T-helper 9 cell (primary cell): ENCODE measurements around the gene SP140L.
"Not testable (repeated sequence)": the region's sequence is repeated elsewhere in the genome, so short reads cannot be mapped to it uniquely, and the experiment has no call there.

Experiments used
- DNase-seq: peaks from one replicate; pipeline ENCODE4 v3.0.0-alpha.2; 2020

SP140L gene

GRCh38 chr2:230324503-230324902 is 2.5 kb upstream of the SP140L start:
- no peak for DNase-seq

- DNase-seq: no peak
Measured at GRCh38 chr2:230325316-230326243, 1.4 kb upstream of the SP140L start.

DNA sequence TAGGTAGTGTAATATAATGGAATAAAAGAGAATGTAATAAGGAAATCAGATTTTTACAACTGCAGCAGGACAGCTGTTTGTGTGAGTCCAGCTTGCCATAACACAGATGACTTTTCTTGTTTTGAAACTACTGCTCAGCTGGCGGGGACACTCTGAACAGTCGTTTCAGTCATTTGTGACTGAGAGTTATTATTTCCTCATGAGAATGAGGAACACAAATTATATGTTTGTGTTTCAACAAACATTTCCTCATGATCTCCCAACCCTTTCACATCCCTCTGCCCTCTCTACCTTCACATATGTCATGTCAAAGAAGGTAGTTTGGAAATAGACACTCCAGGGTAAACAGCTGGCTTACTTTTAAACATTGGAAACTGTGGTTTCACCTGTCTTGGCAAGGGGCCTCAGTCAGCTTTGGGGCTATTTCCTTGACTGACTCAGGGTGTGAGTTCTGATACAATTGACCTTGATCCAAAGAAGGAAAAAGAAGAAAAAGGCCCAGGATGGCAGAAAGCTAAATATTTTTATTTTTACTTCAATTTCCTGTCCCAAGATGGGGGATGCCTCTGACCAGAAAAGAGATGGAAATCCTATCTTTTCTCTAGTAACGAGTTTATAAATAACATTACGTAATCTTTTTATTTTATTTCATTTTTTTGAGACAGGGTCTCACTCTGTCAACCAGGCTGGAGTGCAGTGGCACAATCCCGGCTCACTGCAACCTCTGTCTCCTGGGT is 593 bp downstream of the SP140L start:
- DNase-seq: no peak

DNA sequence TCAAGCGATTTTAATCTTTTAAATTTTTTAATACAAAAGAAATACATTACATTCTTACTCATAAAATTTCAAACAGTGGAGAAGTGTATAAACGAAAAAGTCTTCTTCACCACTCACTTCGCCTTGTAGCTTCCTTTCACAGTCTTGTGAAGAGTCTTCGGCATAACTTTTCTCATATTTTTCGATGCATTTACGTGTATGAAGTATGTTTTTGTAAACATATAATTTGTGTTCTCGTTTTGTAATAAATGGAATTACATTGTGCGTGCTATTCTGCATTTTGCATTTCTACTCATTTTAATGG is 1.1 kb downstream of the SP140L start:
- no peak for DNase-seq

DNA sequence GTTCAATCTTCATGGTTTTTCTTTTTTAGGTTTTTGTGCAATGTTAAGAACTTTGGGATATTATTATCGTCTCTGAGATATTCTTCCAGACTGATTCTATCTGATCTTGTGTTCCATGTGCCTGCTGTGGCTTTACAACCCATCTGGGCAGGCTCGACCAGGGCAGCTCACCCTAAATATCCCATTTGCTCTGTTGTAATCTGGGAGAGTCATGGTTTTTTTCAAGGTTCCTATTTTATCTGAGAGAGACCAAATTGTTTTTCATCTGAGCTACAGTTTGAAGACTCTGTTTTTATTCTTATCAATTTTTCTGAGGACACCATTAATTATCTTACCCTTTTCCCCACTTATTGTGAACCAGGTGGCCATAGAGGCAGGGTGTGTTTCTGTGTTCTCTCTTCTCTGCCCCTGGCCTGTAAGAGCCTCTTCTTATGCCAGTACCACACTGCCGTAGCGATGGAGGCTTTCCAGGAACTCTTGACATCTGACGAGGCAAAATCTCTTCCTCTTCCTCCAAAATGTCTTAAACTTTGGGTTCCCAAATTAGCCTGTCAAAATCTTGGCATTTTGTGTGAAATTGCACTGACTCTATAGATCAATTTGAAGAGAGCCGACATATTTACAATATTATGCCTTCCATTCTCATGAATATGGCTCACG is 3.1 kb downstream of the SP140L start:
- DNase-seq: no peak

GRCh38 chr2:230330725-230331124 is 3.7 kb downstream of the SP140L start:
- no peak for DNase-seq

GRCh38 chr2:230335461-230335863 is 8.5 kb downstream of the SP140L start:
- DNase-seq: no peak

DNA sequence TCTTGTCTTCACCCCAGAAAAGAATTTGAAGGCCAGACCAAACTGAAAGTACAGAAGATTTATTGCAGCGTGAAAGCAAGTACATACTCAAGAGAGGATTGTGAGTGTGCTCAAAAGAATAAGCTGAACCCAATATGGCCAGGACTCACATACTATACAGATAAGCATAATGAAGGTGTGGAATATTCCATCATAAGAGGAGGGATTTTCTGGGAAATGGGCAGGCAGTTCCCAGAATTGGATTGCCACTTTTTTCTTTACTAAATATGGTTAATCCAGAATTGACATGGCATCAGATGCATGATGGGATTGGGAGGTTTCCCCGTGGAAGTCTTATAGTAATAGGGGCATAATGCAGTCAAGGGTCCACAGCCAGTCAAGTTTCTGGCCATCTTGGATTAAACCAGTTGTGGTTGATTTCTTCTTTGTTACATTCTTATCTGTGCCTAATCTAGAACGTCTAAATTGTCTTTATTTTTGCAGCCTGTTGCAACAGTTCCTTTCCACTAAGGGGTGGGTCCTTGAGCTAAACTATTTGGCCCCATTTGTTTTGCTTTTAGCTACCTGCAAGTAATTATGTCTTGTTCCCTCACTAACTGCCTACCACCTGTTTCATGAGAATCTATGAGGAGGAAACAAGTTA is 9.0 kb downstream of the SP140L start:
- DNase-seq: no peak

- not testable (repeated sequence) for DNase-seq
Measured at GRCh38 chr2:230341936-230342528, 15.0 kb downstream of the SP140L start.

- not testable (repeated sequence) for DNase-seq
Measured at GRCh38 chr2:230343041-230343624, 16.1 kb downstream of the SP140L start.

DNA sequence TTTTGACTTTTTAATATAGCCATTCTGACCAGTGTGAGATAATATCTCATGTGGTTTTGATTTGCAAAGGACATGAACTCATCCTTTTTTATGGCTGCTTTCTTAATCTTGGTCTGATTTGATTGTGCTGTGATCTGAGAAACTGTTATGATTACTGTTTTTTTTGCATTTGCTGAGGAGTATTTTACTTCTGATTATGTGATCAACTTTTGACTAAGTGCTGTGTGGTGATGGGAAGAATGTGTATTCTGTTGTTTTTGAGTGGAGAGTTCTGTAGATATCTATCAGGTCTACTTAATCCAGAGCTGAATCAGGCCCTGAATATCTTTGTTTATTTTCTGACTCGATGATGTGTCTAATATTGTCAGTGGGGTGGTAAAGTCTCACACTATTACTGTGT is 16.8 kb downstream of the SP140L start:
- DNase-seq: no peak

DNA sequence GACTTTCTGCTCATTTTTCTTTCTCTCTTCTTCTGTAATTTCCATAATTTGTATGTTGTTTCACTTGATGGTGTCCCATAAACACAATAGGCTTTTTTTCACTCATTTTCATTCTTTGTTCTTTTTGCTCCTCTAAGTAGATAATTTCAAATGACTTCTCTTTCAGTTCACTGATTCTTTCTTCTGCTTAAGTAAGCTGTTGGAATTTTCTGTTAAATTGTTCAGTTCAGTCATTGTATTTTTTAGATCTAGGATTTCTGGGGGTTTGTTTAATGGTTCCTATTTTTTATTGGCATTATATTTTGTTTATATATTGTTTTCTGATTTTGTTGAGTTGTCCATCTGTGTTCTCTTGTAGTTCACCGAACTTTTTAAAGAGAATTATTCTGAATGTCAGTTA is 19.5 kb downstream of the SP140L start:
- DNase-seq: no peak

GRCh38 chr2:230346921-230347533 is 20.0 kb downstream of the SP140L start:
- no peak for DNase-seq

GRCh38 chr2:230347659-230348305 is 20.8 kb downstream of the SP140L start:
- no peak for DNase-seq

DNA sequence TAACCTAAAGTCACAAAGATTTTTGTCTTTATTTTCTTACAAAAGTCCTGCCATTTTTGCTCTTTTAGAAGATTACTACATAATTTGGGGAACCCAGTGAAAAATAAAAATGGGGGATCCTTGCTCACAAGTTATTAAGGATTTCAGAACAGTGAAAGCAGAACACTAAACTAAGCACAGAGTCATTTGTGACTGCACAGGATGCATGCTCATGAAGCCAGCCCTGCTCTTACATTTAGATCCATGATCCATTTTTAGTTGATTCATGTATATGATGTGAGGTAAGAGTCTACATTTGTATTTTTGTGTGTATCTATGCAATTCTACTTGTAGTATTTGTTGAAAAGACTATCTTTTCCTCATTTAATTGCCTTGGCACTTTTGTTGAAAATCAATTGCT is 21.8 kb downstream of the SP140L start:
- no peak for DNase-seq

DNA sequence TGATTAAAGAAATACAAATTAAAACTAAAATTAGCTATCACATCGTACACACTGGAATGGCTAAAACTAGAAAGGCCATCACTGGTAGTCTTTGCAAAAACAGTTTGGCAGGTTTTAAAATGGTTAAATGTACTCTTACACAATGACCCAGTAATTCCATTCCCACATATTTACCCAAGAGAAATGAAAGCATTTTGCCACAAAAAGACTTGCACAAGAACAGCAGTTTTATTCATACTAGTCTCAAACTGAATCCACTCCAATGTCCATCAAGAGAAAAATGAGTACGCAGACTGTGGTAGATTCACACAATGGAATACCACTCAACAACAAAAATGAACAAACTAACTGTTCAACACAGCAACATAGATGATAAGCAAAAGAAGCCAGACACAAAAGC is 29.1 kb downstream of the SP140L start:
- DNase-seq: no peak

- DNase-seq: no peak
Measured at GRCh38 chr2:230358305-230358704, 31.3 kb downstream of the SP140L start.

- no peak for DNase-seq
Measured at GRCh38 chr2:230360028-230360427, 33.0 kb downstream of the SP140L start.

- DNase-seq: no peak
Measured at GRCh38 chr2:230362030-230362691, 35.2 kb downstream of the SP140L start.

GRCh38 chr2:230382108-230382507 is 55.1 kb downstream of the SP140L start:
- no peak for DNase-seq

- DNase-seq: no peak
Measured at GRCh38 chr2:230383453-230383852, 56.5 kb downstream of the SP140L start.
